Lung (tissue), 12 donors: Measurements from ENCODE around the gene TTC1. TPM values are rescaled to one million over a fixed set of nuclear protein-coding genes. Genes with fewer than 3 reads are reported as not detected.

Experiments
- ATAC-seq: fragments of 200-7000 bp; cut with Tn5 transposase; one replicate; pipeline ENCODE4 v1.9.1; 2020; ENCODE audit warnings: moderate number of reproducible peaks; ENCODE audit not compliant: insufficient read depth, low FRiP score
- DNase-seq, 3 donors: peaks; one replicate each; pipeline ENCODE4 v3.0.0-alpha.2; 2013 to 2017
- H3K27ac ChIP-seq, 2 donors: one replicate each; pipeline ENCODE4 v1.5.1; 2013; ENCODE audit warnings: mild to moderate bottlenecking in 2 of 2, moderate library complexity in 2 of 2, control low read depth in 1 of 2, inconsistent platforms in 1 of 2, low read depth in 1 of 2, low read length in 1 of 2
- H3K27me3 ChIP-seq, 3 donors: one replicate each; pipeline ENCODE4 v1.5.1; 2013; ENCODE audit warnings: low read length in 2 of 3; ENCODE audit not compliant: control insufficient read depth in 3 of 3, insufficient read depth in 3 of 3
- H3K36me3 ChIP-seq, 4 donors: one replicate each; pipeline ENCODE4 v1.5.1; 2013; ENCODE audit warnings: low read length in 4 of 4, mild to moderate bottlenecking in 1 of 4, moderate library complexity in 1 of 4; ENCODE audit not compliant: control insufficient read depth in 4 of 4, insufficient read depth in 4 of 4
- H3K4me1 ChIP-seq, 5 donors: one replicate each; pipeline ENCODE4 v1.5.1; 2013; ENCODE audit warnings: low read length in 5 of 5, mild to moderate bottlenecking in 2 of 5, moderate library complexity in 1 of 5; ENCODE audit not compliant: control insufficient read depth in 5 of 5, insufficient read depth in 5 of 5
- H3K4me3 ChIP-seq: one replicate; pipeline ENCODE4 v1.5.1; 2013; ENCODE audit warnings: mild to moderate bottlenecking, control low read depth, moderate library complexity
- H3K9ac ChIP-seq, 2 donors: one replicate each; pipeline ENCODE4 v1.5.1; 2013; ENCODE audit warnings: low read length in 2 of 2, control low read depth in 1 of 2; ENCODE audit not compliant: insufficient read depth in 1 of 2
- H3K9me3 ChIP-seq, 4 donors: one replicate each; pipeline ENCODE4 v1.5.1; 2013; ENCODE audit warnings: low read length in 3 of 4, mild to moderate bottlenecking in 1 of 4, moderate library complexity in 1 of 4; ENCODE audit not compliant: control insufficient read depth in 4 of 4, insufficient read depth in 3 of 4
- WGBS, 2 donors: extraction: QIAGEN DNeasy Blood & Tissue Kit; methylation state at CpG; one replicate each; pipeline ENCODE4 v1.1.7; 2013; 5-methylcytosine and 5-hydroxymethylcytosine counted together
- polyA plus RNA-seq, 2 donors: library from polyadenylated mRNA; stranded (reverse); fragments of 200-250 nt; gene quantifications; one replicate each; pipeline ENCODE4 v1.2.1, GENCODE V29; 2013
- total RNA-seq, 2 donors: library from RNA; depleted of rRNA in 1 of 2; stranded (reverse); fragments of >200 nt in 1 of 2; gene quantifications; one replicate each; pipeline ENCODE4 v1.2.1, GENCODE V29; 2014 to 2021
- TF ChIP-seq, protein P1 (sequence below): IDR thresholded peaks from 2 replicates; pipeline ENCODE4 v1.5.1; 2012; ENCODE audit warnings: mild to moderate bottlenecking; ENCODE audit errors: control extremely low read depth, extremely low read depth
- donor health status: control.
- donor health status: control.
- donor health status: Bipolar disorder and iron deficiency.
- donor health status: healthy.
- donor health status: DM: yes; HTN: yes; CAD: no.

TTC1 gene
- total and polyA plus RNA-seq, 4 donors: 37.3 to 47.5 (median 43.1) TPM

DNA sequence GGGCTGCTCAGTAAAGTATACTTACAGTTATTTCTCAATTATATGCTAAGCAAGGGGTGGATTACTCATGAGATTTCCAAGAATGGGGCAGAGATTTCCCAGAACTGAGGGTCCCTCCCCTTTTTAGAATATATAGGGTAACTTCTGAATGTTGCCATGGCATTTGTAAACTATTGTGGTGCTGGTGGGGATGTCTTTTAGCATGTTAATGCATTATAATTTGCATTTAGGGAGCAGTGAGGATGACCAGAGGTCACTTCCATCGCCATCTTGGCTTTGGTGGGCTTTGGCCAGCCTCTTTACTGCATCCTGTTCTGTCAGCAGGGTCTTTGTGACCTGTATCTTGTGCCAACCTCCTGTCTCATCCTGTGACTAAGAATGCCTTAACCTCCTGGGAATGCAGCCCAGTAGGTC is 35.5 kb downstream of the TTC1 start:
- Histone ChIP-seq H3K27ac (no peak overlapping the region), H3K9ac (no peak overlapping the region), H3K36me3 (peaks cover 0 to 27% (median 10%) of the 10 kb centered on the region in 4 donors), H3K27me3 (no peaks in the 10 kb centered on the region), H3K4me3 (no peak overlapping the region), H3K4me1 (peaks cover 0 to 4% (median 0%) of the 10 kb centered on the region in 5 donors), H3K9me3 (no peaks in the 10 kb centered on the region)
- DNase-seq (no peak), ATAC-seq (no peak)
- WGBS, 2 donors: 90 to 95% methylated on average over 1 of the region's 1 CpG
- TF ChIP-seq, protein P1, sequence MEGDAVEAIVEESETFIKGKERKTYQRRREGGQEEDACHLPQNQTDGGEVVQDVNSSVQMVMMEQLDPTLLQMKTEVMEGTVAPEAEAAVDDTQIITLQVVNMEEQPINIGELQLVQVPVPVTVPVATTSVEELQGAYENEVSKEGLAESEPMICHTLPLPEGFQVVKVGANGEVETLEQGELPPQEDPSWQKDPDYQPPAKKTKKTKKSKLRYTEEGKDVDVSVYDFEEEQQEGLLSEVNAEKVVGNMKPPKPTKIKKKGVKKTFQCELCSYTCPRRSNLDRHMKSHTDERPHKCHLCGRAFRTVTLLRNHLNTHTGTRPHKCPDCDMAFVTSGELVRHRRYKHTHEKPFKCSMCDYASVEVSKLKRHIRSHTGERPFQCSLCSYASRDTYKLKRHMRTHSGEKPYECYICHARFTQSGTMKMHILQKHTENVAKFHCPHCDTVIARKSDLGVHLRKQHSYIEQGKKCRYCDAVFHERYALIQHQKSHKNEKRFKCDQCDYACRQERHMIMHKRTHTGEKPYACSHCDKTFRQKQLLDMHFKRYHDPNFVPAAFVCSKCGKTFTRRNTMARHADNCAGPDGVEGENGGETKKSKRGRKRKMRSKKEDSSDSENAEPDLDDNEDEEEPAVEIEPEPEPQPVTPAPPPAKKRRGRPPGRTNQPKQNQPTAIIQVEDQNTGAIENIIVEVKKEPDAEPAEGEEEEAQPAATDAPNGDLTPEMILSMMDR: no peak

DNA sequence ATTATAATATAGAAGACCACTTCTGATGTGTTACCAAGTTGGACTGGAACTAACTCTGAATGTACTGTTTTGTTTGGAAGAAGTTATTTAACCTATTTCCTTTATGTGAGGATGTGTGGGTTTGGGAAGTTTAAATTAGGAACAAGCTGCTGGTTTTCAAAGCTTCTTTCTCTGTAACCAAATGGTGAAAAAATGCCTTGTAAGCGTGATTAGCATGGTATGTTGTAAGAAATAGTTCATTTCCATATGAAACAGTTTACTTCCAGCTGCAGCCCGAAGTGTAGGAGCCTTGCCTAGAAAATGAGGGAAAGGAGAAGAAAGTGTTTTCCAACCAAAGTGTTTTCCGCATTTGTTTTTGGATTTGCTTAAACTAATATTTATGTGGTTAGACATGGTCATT is 36.0 kb downstream of the TTC1 start:
- Histone ChIP-seq H3K4me3 (no peak overlapping the region), H3K4me1 (peaks cover 0 to 4% (median 0%) of the 10 kb centered on the region in 5 donors), H3K27ac (no peak overlapping the region), H3K36me3 (peaks cover 0 to 27% (median 13%) of the 10 kb centered on the region in 4 donors), H3K9me3 (peaks cover 0 to 1% (median 0%) of the 10 kb centered on the region in 4 donors), H3K9ac (no peak overlapping the region), H3K27me3 (no peaks in the 10 kb centered on the region)
- ATAC-seq: no peak
- 45 to 72% methylated on average over 3 of the region's 3 CpGs for WGBS, 2 donors
- TF ChIP-seq, protein P1: no peak
- peak in 1 of 3 donors; percentile 16 for DNase-seq

DNA sequence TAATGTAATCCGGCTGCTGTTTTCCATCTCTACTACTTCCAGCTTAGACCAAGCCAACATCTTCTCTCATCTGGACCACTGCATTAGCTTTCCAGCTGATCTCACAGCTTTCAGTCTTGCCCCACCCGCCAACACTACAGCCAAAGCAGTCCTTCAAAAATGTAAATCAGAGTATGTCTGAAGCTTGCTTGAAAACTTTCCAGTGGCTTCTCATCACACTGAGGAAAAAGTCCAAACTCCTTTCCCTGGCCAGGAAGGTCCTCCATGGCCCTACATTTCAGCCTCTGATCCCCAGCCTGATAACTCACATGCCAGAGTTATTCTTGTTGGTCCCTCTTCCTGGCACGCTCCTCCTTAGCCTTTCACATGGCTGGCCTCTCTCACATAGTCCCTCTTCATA is 38.5 kb downstream of the TTC1 start:
- Histone ChIP-seq H3K27ac (no peak overlapping the region), H3K9me3 (peaks cover 0 to 2% (median 0%) of the 10 kb centered on the region in 4 donors), H3K4me3 (no peak overlapping the region), H3K9ac (no peak overlapping the region), H3K27me3 (no peaks in the 10 kb centered on the region), H3K36me3 (peaks cover 6 to 29% (median 13%) of the 10 kb centered on the region in 4 donors), H3K4me1 (peaks cover 0 to 4% (median 0%) of the 10 kb centered on the region in 5 donors)
- DNase-seq: no peak
- no peak for ATAC-seq
- TF ChIP-seq, protein P1: no peak
- WGBS, 2 donors: 91% methylated on average over 3 of the region's 3 CpGs

DNA sequence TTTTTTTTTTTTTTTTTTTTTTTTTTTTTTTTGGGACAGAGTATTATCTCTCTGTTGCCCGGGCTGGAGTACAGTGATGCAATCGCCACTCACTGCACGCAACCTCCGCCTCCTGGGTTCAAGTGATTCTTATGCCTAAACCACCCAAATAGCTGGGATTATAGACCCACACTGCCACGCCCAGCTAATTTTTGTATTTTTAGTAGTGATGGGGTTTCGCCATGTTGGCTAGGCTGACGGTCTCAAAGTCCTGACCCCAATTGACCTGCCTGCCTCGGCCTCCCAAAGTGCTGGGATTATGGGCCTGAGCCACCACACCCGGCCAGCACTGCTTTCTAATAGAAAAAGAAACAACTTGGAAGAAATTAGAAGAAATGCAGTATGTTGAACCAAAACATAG is 39.2 kb downstream of the TTC1 start:
- no peak overlapping the region for H3K4me3 ChIP-seq
- H3K27me3 ChIP-seq: no peaks in the 10 kb centered on the region
- H3K27ac ChIP-seq: no peak overlapping the region
- 74 to 85% methylated on average over 9 of the region's 9 CpGs for WGBS, 2 donors
- H3K36me3 ChIP-seq: peaks cover 6 to 28% (median 13%) of the 10 kb centered on the region in 4 donors
- no peak for ATAC-seq
- H3K4me1 ChIP-seq: peaks cover 0 to 4% (median 0%) of the 10 kb centered on the region in 5 donors
- DNase-seq: no peak
- H3K9ac ChIP-seq: no peak overlapping the region
- TF ChIP-seq, protein P1: no peak
- H3K9me3 ChIP-seq: peaks cover 0 to 2% (median 0%) of the 10 kb centered on the region in 4 donors
